GM21528 (cell line): ENCODE results near the gene C11orf86.
A peak's percentile ranks its signal among the peaks of the same experiment; 100 is the strongest.
"Not testable (repeated sequence)": the region's sequence is repeated elsewhere in the genome, so short reads cannot be mapped to it uniquely, and the experiment has no call there.

Experiments used
- ATAC-seq: cut with Tn5 transposase; IDR thresholded peaks from one replicate; pipeline ENCODE4 v1.9.1; 2021; ENCODE audit warnings: mild to moderate bottlenecking, moderate library complexity; ENCODE audit not compliant: unreplicated experiment, low FRiP score

The C11orf86 gene, protein sequence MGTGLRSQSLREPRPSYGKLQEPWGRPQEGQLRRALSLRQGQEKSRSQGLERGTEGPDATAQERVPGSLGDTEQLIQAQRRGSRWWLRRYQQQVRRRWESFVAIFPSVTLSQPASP

DNA sequence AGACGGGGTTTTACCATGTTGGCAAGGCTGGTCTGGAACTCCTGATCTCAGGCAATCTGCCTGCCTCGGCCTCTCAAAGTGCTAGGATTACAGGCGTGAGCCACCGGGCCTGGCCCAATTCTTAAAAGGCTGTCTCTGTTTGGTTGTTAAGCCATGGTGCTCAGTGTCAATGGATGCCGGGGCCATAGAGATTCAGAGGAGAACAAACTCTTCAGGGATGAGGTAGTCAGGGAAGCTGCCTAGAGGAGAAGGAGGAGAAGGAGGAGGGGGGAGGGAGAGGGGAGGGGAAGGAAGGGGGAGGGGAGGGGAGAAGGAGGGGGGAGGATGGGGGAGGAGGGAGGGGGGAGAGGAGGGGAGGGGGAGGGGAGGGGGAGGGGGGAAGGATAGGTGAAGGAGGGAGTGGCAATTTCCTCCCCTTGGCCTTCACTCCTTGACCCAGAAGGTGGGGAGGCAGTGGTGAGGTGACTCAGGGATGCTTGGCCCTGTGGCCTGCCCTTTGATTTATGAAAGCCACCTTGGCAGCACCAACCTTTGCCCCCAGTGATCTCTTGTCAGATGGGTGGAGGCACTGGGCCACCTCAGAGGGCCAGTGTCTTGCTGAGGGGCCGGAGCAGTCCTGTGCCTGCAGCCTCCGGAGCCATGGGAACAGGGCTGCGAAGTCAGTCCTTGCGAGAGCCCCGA lies at the start of gene C11orf86:
TSS of gene C11orf86 (plus strand) at position 581 of the 681 bp plus-strand sequence. CDS start at position 640, 59 bp downstream.
- no peak for ATAC-seq

DNA sequence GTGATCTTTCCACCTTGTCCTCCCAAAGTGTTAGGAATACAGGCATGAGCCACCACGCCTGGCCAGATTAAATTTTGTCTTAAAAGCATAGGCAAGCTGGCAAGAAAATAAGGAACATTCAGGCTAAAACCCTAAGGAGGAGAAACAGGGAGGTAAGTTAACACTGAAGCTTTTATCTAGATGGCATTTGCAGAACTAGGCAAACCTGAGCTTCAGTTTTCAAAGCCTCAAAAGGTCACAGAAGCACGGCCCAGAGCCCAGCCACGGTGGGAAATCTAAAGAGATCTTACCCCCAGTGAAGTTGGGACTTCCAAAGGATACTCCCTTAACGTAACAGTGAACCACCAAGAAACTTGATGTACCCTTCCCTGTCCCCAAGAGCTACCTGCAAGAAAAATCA lies 45.4 kb upstream of the C11orf86 start:
- ATAC-seq = no peak

DNA sequence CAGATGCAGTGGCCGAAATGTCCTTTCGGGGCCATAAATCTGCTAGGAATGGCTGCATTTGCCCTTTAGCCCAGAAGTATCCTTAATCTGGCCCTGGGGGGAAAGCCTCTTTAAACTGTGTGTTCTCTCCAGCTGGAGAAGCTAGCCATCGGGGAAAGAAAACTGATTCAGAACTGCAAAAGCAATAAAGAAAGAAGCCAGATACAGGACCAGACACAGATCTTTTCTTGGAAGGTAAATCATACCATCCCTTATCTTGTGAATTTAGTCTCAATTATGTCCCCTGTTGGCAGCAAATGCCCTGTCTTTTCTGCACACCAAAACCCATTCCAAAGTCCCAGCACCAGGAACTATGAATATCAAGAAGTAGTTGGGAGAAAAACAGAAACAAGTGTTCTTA lies 42.6 kb upstream of the C11orf86 start:
- ATAC-seq = no peak

DNA sequence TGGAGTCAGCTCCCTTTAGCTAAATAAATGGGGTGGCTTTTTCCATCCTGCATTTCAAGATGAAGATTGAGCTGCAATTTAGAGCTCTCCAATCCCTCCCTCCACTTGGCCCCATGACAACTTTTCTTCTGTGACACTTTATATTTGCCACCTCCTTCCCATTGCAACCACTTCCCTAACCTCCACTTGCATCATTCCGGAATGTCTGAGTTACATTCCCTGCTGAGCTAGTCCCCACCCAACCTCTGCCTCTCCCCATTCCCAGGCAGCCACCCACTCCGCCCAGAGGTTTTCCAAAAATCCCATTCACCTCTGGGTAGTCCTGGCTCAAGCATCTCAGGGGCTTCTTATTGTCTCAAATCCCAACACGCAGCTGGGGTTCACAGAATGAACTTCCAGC lies 41.6 kb upstream of the C11orf86 start:
- no peak for ATAC-seq

DNA sequence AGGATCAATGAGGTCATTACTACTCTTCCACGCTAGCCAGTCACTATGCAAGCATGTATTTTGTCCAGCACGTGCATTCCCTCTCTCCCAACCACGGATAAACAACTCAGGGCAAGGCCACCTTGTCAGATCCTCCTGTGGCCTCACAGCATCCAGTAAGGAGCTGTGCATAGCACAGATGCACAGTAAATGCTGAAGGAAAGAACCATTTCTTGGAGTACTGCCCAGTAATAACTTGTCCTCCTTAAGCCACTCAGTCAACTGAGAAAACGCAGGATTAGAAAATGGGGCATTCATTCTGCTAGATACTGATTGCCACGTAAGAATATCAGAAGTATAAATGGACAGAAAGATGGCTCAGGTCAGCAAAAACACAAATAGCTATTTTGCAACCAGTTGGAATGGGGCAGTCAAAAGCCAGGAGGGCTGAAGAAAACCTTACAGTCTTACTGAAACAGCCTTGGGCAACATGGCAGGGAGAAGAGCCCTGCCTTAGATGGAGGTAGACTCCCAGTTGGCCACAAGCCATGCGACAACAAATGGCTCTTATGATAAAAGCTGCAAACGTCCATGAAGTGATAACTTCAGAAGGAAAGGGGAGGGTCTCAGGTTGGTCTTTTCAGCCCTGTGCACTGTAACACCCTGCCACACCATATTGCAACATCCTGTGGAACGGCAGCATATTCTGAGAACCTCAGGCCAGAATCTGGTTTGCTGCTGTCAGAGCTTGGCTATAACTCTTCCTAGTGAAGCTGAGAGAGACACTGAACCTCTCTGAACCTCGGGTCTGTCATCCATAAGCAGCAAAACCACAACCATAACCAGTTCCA lies 39.9 kb upstream of the C11orf86 start:
- ATAC-seq = no peak

DNA sequence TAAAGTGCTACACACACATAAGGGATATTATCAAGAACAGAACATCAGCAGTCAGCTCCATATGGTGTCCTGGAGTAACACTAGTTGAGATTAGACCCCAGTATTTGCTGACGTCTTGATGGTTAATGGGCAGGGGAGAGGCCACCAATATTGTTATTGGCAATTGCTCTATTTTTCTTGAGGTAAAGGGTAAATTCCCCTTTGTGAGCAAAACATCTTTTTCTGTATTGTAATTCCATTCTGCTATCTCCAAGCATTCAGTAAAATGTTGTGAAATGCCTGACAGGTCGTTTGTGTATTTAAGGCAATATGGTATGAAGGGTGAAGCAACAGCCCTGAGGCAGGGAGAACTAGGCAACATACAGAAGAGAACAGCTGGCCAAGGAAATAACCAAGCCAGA lies 38.8 kb upstream of the C11orf86 start:
- no peak for ATAC-seq

DNA sequence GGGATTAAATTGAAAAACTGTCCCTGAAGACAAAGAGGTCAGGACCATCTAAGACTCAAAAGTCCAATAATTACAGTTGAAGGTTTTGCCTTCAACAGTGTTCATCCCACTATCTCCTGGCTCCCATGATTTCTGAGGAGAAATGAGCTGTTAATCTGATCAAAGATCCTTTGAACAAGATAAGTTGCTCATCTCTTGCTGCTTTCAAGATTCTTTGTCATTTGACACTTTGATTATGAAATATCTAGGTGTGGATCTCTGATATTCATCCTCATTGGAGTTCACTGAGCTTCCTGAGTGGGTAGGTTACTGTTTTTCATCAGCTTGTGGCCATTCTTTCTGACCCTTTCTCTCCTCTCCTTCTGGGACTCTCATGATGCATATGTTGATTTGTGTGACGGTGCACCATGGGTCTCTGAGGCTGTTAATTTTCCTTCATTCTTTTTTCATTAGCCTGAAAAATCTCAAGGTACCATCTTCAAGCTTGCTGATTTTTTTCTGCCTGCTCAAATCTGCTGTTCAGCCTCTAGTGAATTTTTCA lies 37.8 kb upstream of the C11orf86 start:
- ATAC-seq = no peak

DNA sequence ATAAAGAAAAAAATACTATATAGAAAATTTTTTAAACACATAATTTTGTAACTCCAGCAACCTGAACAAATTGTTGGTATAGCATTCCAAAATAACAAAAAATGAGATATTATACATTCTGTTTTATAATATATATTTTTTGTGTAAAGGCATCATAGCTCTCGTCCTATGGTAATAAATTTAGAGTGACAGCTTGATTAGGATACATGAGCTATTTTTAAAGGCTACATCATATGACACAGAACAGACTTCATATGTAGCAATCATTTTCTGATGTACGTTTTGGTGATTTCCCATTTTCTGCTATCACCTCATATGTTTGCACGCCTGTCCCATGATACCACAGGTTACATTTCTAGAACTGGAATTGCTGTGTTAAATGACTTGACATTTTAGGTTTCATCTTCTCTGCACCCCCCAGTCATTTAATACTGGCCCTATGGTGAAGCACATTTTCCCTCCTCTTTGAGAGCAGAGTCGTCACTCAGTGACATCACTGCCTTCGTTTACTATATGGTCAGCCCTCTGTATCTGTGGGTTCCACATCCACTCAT lies 36.4 kb upstream of the C11orf86 start:
- no peak for ATAC-seq

DNA sequence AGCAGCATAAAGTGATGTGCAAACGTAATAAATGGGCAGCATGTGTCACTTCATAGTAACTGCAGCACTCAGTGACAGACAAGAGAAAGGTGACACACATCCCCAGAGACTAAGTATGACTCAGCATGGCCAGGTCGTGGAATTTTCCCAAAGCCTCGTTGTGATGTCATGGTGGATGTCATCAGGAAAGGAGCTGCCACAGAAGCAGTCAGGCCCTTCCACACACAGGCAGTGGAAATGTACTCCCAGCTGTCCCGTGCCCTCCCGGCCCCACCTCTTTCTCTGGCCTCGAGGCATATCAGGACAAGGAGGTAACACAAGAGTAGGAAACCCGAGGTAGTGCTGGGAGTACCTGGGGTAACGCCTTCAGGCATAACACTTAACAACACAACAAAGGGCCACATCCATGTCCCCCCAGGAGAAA lies 25.0 kb upstream of the C11orf86 start:
- no peak for ATAC-seq

DNA sequence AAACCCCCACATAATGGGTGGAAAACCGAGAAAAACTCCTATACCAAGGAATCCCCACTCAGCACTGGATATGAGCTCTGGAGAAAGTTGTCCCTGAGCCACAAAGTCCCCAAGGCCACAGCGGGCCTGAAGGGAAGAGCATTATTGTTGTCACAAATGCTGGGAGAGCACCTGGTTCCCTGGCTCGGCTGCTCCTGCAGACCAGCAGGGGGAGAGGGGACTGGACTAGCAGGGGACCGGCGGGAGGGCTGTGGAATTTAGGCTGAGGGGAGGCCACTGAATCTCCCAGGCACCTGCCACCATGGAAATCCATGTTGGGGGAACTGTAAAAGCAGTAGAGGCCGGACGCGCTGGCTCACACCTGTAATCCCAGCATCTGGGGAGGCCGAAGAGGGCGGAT lies 24.0 kb upstream of the C11orf86 start:
- ATAC-seq = no peak

DNA sequence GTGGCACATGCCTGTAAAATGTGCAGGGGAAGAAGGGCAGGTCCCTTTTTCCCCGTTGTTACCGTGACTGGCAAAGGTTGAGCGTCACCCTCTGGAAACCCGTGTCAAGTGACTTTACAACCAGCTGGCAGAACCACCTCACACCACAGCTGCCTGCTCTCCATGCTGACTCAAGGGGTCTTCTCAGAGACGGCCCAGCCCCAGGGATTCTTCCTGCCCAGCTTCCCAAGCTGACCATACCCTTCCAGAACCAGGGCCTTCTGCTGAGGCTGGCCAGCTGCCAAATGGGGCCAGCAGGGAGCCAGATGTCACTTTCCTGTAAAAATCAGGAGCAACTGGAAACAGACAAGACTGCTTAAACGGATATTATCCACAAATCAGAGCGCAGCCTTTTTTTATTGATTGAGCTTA lies 23.2 kb upstream of the C11orf86 start:
- ATAC-seq = no peak

DNA sequence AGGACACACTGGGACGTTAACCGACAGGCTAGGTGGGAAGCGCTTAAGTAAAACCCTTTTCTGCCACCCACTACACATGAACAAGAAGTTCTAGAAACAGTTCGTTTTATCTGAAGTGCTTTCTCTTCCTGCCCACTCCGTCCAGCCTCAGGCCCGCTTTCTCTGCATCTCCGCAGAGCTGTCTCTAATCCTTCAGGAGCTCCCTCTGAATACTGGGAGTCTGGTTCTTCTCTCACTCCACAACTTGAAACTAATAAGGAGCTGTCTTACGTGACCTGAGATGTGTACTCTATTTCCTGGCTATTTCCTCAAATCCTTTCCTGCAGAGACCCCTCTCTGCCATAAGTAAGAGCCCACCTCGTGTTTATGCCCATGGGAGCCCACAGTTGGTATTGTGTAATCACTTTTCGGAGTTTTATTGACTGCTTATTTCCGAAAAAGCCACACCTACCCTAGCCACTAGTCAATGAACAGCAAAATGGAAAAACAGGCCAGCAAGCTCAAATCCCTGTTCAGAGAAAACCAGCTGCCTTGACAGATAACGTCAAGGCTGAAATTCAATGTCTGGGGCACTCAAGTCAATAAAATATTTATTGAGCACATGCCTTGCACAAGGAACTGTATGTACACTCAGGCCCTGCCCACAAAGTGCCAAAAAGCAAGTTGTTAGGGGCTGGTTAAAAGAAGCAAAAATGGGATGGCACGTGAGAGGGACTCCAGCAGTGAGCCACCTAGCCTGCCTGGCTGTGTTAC lies 21.8 kb upstream of the C11orf86 start:
- ATAC-seq = no peak

DNA sequence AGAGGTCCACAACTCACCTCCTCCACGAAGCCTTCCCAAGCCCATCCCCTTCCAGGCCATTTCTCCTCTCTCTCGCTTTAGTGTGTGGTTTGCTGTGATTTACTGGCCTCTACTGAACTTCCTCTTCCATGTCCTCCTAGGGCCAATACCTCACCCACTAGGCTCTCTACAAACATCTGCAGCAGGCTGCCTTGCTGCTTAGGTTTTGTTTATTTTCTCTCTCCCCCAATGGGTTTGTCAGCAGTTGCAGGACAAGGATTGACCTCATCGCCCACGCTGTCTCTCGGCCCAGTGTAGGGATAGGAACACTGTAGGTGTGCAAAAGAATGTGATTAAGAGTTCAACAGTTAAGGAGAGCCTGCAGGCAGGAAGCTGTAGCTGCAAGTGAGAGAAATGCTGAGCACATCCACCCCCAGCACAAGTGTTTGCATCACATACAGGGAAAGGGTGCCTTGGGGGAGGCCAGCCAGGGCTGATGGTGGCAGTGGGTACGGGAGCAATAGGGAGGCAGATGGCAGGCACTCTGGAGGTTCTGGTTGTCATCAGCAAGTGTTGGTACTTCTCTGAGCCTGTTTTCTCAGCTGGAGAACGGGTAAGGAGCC lies 18.3 kb upstream of the C11orf86 start:
- ATAC-seq = no peak

DNA sequence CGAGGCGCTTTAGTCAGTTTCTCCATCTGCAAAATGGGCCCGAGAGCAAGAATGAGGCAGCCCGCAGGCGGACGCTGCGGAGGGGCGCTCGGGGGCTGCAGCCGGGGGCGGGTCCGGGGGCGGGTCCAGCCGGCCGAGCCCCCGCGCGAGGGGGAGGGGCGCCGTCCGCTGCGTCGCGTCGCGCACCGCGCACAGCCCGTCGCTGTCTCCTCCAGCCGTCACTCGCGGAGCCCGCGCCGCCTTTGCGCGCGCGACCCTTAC lies 17.2 kb upstream of the C11orf86 start:
- no peak for ATAC-seq

DNA sequence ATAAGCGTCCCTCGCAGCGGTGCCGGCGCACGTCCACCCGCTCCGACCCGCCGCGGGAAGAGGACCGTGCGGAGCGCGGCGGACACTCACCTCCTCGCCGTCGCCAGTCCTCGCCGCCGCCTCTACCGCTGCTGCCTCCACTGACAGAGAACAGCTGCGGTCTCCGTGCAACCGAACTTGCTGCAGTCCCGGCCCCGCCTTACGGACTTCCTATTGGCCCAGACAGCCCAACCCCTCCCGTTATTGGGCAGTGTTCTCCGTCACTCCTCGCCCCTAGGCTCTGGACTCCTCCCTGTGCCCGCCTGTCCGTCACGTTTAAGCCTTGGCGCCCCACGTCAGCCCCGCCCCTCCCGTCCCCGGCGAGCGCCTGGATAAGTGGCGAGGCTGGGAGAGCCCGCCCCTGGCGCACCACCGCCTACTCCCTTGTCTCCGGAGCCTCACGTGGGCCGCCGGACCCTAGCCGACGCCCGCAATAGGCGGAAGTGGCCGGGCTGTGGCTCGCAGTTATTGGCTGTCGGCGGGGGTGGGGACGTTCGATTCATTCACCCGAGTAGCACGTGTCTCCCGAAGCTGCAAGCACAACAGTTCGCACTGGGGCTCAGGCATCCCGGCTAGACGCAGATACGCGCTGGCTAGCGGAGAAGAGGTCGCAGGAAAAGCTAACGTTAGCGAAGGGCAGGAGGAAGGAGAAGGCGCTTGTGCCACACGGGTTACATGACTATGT lies 16.7 kb upstream of the C11orf86 start, which contains the start of gene PC:
TSS of gene PC (minus strand) at position 152 of the 724 bp plus-strand sequence. CDS start 86,224 bp downstream, outside the sequence.
- peak; percentile 86 for ATAC-seq

DNA sequence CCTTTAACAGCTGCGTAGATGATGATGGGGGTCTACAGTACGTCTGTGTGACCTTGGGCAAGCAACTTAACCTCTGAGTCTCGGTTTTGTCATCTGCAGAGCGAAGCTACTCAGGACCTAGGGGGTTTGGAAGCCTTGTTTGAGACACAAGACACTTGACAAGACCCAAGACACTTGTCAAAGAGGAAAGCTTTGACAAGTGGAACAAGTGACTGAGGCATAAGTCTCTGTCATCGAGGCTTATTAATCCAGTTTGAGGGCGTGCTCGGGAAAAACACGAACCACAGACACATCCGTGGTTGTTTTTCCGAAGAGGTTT lies 16.2 kb upstream of the C11orf86 start:
- no peak for ATAC-seq

DNA sequence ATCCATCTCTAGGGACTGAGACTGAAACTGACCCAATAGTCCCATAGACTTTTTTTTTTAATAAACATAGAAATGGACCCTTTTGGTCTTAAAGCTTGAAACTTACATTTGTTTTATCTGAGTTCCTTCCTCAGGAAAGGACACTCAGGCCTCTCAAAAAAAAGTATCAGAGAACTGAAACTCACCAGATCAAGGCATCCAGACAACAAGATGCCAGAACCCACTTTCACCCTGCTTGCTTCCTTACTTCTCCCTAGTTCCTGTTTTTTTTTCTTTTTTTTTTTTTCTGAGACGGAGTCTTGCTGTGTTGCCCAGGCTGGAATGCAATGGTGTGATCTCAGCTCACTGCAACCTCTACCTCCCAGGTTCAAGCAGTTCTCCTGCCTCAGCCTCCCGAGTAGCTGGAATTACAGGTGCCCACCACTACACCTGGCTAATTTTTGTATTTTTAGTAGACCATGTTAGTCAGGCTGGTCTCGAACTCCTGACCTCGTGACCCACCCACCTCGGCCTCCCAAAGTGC lies 13.4 kb upstream of the C11orf86 start:
- not testable (repeated sequence) for ATAC-seq

DNA sequence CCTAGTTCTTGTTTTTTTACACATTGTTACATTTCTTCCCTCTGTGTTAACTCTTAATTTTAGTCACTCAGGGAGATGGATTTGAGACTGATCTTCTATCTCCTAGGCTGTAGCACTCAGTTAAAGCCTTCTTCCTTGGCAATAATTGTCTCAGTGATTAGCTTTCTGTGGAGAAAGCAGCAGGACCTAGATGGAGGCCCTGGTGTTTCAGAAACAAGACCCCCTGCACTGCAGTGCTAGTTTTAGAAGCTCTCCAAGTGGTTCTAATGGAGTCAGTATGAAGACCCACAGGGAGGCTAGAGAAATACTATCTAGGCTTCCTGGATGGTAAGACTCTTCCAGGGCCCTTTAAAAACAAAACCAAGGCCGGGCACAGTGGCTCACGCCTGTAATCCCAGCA lies 12.9 kb upstream of the C11orf86 start:
- ATAC-seq = no peak

DNA sequence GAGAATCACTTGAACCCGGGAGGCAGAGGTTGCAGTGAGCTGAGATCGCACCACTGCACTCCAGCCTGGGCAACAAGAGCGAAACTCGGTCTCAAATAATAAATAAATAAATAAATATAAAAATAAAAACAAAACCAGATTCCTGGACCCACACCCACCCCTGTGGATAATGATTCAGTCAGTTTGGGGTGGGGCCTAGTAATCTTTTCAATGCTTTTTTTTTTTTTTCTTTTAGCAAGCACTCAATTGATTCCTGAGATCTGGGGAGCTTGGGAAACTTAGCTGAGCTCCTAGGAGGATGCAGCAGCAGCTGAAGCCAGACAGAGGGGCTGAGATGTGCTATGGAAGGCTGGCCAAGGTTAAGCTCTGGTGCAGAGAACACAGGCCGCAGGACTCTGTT lies 12.3 kb upstream of the C11orf86 start:
- no peak for ATAC-seq
